Neural crest cell (in vitro differentiated cells): Measurements from ENCODE around the gene FMOD. TPM values are rescaled to one million over a fixed set of nuclear protein-coding genes. Genes with fewer than 3 reads are reported as not detected.

Experiments
- DNase-seq: peaks from one replicate; pipeline ENCODE4 v3.0.0; 2021; ENCODE audit warnings: low read depth, mixed read lengths, low spot score
- H3K27ac Mint-ChIP-seq: one replicate; pipeline ENCODE4 v1.8.0; 2021; ENCODE audit warnings: mild to moderate bottlenecking, mixed read lengths; ENCODE audit not compliant: unreplicated experiment
- H3K27me3 Mint-ChIP-seq: 2 replicates; pipeline ENCODE4 v1.8.0; 2021; ENCODE audit warnings: low read depth, mild to moderate bottlenecking, mixed read lengths
- H3K36me3 Mint-ChIP-seq: 2 replicates; pipeline ENCODE4 v1.8.0; 2021; ENCODE audit warnings: low read depth, mild to moderate bottlenecking, mixed read lengths
- H3K4me1 Mint-ChIP-seq: 2 replicates; pipeline ENCODE4 v1.8.0; 2021; ENCODE audit warnings: mixed read lengths
- H3K4me3 Mint-ChIP-seq: one replicate; pipeline ENCODE4 v1.8.0; 2021; ENCODE audit warnings: mild to moderate bottlenecking, mixed read lengths
- H3K9me3 Mint-ChIP-seq: 2 replicates; pipeline ENCODE4 v1.8.0; 2021; ENCODE audit warnings: mixed read lengths
- CTCF ChIP-seq: fragments of 200-600 bp; sonication (generic); conservative IDR thresholded peaks from 2 replicates; pipeline ENCODE4 v1.5.0; 2021; ENCODE audit warnings: antibody characterized with exemption, mild to moderate bottlenecking
- total RNA-seq: library from RNA; stranded (reverse); gene quantifications from 2 replicates; pipeline ENCODE4 v1.2.1, GENCODE V29; 2021

The FMOD gene
- total RNA-seq, 1 donor from 2014 or later = 0.35 TPM

- H3K27ac Mint-ChIP-seq = no peak overlapping the region
- no peak for TF ChIP-seq CTCF
- H3K9me3 Mint-ChIP-seq = peaks cover 4% of the 10 kb centered on the region
- no peaks in the 10 kb centered on the region for H3K4me1 Mint-ChIP-seq
- DNase-seq = no peak
- no peaks in the 10 kb centered on the region for H3K36me3 Mint-ChIP-seq
- H3K27me3 Mint-ChIP-seq = peaks cover 31% of the 10 kb centered on the region
- no peak overlapping the region for H3K4me3 Mint-ChIP-seq
These were observed 31.1 kb upstream of the FMOD start for GRCh38 chr1:203382026-203382425.

- H3K36me3 Mint-ChIP-seq = no peaks in the 10 kb centered on the region
- no peak for TF ChIP-seq CTCF
- peaks cover 31% of the 10 kb centered on the region for H3K27me3 Mint-ChIP-seq
- peaks cover 4% of the 10 kb centered on the region for H3K9me3 Mint-ChIP-seq
- peak overlapping the region; percentile 12 for H3K27ac Mint-ChIP-seq
- H3K4me1 Mint-ChIP-seq = no peaks in the 10 kb centered on the region
- no peak overlapping the region for H3K4me3 Mint-ChIP-seq
- DNase-seq = no peak
These were observed 30.3 kb upstream of the FMOD start for GRCh38 chr1:203381151-203381751.

GRCh38 chr1:203380420-203381150 lies 29.7 kb upstream of the FMOD start:
- no peak for TF ChIP-seq CTCF

GRCh38 chr1:203379825-203380224 lies 28.9 kb upstream of the FMOD start:
- no peak for TF ChIP-seq CTCF
- H3K9me3 Mint-ChIP-seq = peaks cover 4% of the 10 kb centered on the region
- DNase-seq = no peak
- H3K36me3 Mint-ChIP-seq = no peaks in the 10 kb centered on the region
- no peak overlapping the region for H3K27ac Mint-ChIP-seq
- H3K4me3 Mint-ChIP-seq = no peak overlapping the region
- H3K4me1 Mint-ChIP-seq = no peaks in the 10 kb centered on the region
- peaks cover 29% of the 10 kb centered on the region for H3K27me3 Mint-ChIP-seq

More at GRCh38 chr1:203380420-203381150, 29.7 kb upstream of the FMOD start:
- Mint-ChIP-seq H3K27me3 (peaks cover 31% of the 10 kb centered on the region), H3K9me3 (peaks cover 4% of the 10 kb centered on the region), H3K4me1 (no peaks in the 10 kb centered on the region), H3K4me3 (no peak overlapping the region), H3K27ac (no peak overlapping the region), H3K36me3 (no peaks in the 10 kb centered on the region)
- DNase-seq = no peak

GRCh38 chr1:203378556-203379245 lies 27.8 kb upstream of the FMOD start:
- Mint-ChIP-seq H3K36me3 (no peaks in the 10 kb centered on the region), H3K9me3 (peaks cover 4% of the 10 kb centered on the region), H3K4me3 (no peak overlapping the region), H3K27ac (no peak overlapping the region), H3K4me1 (peaks cover 7% of the 10 kb centered on the region), H3K27me3 (peaks cover 21% of the 10 kb centered on the region)
- no peak for DNase-seq
- TF ChIP-seq CTCF = no peak
